GM18951 (cell line): ENCODE measurements around the gene RPL9.
"Not testable (repeated sequence)": the region's sequence is repeated elsewhere in the genome, so short reads cannot be mapped to it uniquely, and the experiment has no call there.

ENCODE experiments used
- POLR2A ChIP-seq: IDR thresholded peaks from 4 replicates; pipeline ENCODE4 v1.6.1; 2011; ENCODE audit warnings: mild to moderate bottlenecking; ENCODE audit not compliant: insufficient read length, insufficient read depth; ENCODE audit errors: extremely low read depth
- in situ Hi-C: fragments of 300-500 bp; cut with MboI; formaldehyde crosslinking; loops from one replicate; pipeline ENCODE4 v1.12.0; 2022; ENCODE audit warnings: low sequenced_read_pairs, mixed read lengths, inconsistent platforms; ENCODE audit not compliant: unreplicated experiment

RPL9 gene

GRCh38 chr4:39427520-39428114, 31.1 kb downstream of the RPL9 start:
- in situ Hi-C loops, result loop anchor here (25.0 kb wide), 2 partner anchors 515 to 665 kb away; no protein-coding TSS in a partner anchor
- no peak for TF ChIP-seq POLR2A

GRCh38 chr4:39426728-39427127, 32.0 kb downstream of the RPL9 start:
- TF ChIP-seq POLR2A, result no peak
- in situ Hi-C loops, result loop anchor here (25.0 kb wide), 2 partner anchors 514 to 664 kb away; no protein-coding TSS in a partner anchor

GRCh38 chr4:39425297-39425696, 33.4 kb downstream of the RPL9 start:
- in situ Hi-C loops, result loop anchor here (25.0 kb wide), 2 partner anchors 513 to 663 kb away; no protein-coding TSS in a partner anchor

GRCh38 chr4:39422247-39422646, 36.5 kb downstream of the RPL9 start:
- TF ChIP-seq POLR2A, result no peak
- in situ Hi-C loops, result no loop called here

GRCh38 chr4:39415678-39416283, 42.9 kb downstream of the RPL9 start:
- no peak for TF ChIP-seq POLR2A
- in situ Hi-C loops, result no loop called here

GRCh38 chr4:39411561-39411960, 47.2 kb downstream of the RPL9 start:
- in situ Hi-C loops, result not testable (repeated sequence)

GRCh38 chr4:39410415-39410814, 48.3 kb downstream of the RPL9 start:
- TF ChIP-seq POLR2A, result no peak
- in situ Hi-C loops, result no loop called here

- TF ChIP-seq POLR2A, result no peak
- in situ Hi-C loops, result no loop called here
Observed at GRCh38 chr4:39407584-39407885, 51.2 kb downstream of the RPL9 start.

GRCh38 chr4:39406763-39407583, 51.7 kb downstream of the RPL9 start, which contains the start of gene KLB:
TSS of gene KLB (plus strand) at chr4:39406930. CDS start at chr4:39406950, 20 bp downstream.
- no peak for TF ChIP-seq POLR2A
- in situ Hi-C loops, result no loop called here
